ENCODE results near the gene ABCA5.
"Not testable (repeated sequence)": the region's sequence is repeated elsewhere in the genome, so short reads cannot be mapped to it uniquely, and the experiment has no call there.

The ABCA5 gene

DNA sequence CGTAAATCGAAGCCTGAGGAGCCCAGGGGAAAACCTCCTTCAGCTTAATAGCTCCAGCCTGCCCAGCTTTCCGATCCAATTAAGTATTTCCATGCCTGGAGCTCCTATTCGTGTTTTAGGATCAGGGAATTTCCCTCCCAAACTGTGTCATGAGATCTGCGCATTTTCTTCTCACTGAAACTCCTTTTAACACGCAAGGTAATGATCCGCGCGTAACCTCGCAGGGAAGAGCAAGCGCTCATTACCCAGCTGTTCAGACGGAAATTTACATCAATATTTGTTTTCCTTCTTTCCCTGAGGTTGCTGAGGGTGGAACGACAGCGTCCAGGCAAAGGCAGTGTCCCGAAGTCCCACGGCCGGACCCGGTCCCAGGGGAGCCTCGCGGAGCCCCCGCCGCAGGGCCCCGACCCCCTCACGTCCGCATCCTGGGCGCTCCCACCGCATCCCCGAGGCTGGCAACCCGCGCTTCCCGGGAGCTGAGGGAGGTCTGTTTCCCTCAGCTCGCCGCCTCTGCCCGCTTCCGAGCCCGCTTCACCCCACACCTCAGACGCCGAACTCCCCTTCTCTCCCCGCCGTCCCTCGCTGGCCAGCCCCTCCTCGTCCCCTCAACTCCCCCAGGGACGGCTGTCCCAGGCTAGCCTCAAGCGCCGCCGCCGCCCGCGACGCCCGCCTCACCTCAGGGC, 415 bp downstream of the ABCA5 start:
- FAIRE-seq, result no peak

DNA sequence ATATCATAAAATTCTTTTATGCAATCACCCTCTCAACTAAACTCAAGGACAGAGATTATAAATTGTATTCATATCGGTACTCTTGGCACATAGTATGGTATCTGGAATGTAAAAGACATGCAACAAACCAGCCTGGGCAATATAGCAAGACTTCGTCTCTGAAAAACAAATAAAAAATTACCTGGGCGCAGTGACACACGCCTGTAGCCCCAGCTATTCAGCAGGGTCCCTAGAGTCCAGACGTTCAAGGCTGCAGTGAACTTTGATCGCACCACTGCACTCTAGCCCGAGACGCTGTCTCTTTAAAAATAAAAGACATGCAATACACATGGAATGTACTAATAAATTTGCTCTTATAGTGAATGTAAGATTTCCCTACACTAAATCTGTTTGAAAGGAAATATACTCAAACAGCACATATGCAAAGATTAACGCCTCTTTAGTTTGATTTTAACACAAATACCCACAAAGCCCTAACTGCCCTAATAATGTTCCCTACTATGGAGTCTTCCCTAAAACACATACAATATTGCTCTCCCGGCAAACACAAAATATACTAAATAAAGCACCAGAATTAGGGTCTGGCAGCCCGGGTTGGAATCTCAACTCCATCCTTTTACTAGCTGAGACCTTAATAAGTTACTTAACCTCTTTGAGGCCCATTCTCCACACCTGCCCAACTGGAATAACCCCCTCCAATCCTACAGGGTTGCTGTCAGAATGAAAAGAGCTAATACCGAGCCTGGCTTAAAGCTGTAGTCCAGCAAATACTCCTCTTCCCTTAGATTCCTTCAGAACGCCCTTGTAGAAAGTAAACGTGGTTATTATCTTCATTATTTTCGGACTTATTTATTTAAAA, 1.2 kb downstream of the ABCA5 start:
- no peak for FAIRE-seq

DNA sequence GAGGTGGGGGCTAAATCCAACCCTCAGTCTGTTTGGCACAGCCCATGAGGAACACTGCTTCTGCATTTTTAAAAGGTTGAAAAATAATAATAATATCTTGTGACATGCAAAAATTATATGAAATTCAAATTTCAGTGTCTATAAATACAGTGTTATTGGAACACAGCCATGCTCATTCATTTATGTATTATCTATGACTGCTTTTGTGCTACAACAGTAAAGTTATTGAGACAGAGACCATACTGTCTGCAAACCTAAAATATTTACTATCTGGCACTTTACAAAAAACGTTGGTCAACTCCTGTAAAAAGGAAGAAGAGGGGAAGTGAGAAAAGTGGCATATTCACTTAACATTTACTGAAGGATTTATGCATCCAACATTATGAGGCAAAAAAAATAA, 3.1 kb downstream of the ABCA5 start:
- FAIRE-seq, result no peak

DNA sequence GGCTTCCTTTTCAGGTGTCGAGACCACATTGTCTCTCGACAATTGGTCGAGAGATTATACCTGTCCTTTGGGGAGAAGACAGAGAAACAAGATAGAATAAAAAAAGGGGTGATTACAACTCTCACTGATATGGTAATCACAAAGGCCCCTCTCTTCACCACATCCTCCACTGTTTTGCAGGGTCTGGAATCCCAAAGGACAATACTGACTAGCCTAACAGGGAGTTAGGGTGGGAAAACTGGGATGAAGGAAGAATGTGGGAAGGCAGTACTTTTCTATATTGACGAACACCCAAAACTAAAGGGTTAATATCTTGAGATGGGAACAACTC, 6.1 kb downstream of the ABCA5 start:
- no peak for FAIRE-seq

DNA sequence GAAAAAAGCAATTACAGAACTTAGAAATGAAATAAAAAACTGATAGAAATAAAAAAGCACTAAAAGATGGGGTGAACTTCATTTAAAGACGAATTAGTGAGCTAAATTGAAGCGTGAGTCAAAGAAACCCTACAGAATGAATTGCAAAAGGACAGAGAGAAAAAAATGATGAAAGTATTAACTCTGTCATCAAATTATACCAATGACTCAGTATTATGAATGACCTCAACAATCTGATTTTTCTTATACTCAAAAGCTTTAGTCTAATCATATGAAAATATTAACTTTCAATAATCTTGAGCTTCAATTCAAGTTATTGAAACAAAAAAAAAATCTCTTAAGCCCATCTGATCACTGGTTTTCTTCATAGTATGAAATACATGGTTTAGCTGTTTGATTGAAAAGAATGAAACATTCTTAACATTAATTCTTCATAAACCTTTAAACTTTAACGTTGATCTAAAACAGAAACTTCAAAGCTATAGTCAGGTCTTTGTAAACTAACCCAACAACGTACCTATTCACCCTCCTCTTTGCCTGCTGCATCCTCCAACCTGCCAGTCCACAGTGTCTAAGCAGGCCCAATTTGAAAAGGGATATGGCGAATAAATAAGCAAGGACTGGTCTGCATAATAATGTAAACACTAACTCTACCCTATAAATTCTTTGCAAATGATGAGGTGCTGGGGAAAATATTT, 6.6 kb downstream of the ABCA5 start:
- no peak for FAIRE-seq

DNA sequence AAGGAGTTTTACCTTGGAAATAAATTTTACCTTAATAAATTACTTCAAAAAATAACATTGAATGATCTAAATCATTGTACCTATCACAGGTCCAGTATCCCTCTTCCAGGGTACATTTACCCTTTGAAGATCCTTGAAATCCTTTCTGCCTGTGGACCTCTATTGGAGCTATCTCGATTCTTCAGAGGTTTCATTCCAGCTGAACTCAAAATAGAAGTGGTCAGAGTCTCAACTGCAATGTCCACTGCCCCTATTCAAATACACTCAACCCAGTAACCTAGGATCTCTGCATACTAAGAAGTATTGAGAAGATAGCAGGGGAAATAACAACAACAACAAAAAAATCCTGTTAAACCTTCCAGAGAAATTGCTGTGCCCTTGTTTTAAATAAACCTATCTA, 9.3 kb downstream of the ABCA5 start:
- no peak for FAIRE-seq

DNA sequence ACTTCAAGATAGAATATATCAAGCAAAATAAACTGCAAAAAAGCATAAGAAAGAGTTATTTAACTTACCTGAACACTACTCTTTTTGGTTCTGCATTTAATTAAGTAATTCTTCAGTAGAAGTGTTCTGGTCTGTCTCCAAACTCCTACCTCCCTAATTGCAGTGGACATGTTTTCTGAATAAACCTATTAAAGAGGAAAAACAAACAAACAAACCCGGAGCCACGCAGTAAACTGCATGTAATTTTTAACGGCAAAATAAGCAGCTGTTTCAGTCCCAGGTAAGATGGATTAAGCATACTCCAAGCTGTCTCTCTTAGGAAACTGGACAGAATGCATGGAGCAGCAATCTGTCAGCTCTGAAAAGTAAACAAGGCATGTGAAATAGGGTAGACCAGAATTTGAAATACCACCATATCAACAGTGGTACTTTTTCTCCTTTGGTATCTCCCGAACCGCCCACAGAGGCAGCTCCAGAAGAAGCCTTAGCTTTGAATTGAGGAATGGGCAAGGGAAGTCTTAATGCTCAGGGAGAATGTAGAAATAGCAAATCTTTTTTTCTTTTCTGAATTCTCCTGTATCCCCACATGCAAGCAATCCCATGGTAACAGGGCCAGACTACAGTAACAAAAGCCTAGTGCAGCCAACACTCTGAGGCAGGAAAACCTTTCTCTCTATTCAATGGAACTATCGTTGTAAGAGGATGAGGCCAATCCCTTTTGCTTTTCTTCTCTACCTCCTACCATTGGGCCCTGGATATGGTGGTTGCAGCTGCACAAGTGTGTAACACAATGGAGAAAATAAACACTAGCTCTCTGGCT, 12.5 kb downstream of the ABCA5 start:
- no peak for FAIRE-seq

DNA sequence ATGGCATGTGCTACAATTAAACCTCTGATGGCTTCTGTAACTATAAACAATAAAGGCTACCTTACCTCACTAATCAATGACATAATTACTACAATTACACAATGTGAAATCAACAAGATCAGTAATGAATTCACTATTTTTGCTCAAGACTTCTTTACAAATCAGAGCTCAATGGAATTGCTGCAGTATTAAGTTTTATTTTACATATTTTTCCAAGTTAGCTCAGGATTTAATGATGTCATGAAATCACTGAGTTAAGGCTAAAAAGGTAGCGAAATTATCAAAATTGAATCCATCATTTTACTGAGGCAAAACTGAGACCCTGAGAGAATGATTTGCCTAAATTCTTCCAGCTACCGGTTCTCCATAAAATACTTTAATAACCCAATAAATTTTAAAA, 21.8 kb downstream of the ABCA5 start:
- no peak for FAIRE-seq

DNA sequence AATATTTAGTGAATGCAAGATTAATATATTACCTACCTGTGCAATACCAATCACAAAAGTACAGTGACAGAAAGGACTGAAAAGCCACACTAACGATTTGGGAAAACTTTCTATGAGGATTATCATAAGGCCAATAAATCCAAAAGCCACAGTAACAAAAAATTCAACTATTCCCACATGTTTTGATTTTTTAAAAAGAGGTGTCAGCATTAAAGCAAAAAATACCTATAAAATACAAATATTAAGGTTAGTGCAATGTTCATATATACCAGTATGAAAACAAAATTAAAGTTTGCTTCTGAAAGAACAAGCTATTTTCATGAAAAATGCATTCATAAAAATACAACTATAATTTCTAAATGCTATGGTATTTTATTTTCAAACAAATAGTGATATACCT, 24.3 kb downstream of the ABCA5 start:
- no peak for FAIRE-seq

DNA sequence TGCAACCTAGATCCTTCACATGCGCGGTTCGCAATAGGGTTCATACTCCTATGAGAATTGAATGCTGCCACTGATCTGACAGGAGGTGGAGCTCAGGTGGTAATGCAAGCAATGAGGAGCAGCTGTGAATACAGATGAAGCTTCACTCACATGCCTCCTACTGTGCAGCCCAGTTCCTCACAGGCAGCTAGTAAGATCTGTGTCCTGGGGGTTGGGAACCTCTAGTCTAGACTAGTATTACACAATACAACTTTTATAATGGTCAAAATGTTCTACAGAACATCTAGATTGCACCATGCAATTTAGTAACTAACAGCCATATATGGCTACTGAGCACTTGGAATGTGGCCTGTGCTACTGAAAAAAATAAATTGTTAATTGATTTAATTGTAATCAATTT, 26.7 kb downstream of the ABCA5 start:
- no peak for FAIRE-seq

DNA sequence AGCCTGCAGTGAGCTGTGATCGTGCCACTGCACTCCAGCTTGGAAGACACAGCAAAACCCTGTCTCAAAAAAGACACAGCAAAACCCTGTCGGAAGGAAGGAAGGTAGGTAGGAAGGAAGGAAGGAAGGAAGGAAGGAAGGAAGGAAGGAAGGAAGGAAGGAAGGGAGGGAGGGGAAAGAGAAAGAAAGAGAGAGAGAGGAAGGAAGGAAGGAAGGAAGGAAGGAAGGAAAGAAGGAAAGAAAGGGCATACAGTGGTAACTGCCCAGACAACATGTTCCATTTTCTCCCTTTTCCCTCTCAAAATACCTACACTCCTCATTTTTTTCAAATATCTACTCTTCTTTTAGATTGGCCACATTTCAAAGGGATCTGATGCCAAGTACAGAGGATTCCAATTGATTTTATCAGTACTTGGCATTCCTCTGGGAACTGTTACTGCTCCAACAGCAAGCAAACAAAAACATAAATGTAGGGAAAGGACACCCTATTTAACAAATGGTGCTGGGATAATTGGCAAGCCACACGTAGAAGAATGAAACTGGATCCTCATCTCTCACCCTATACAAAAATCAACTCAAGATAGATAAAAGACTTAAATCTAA, 28.7 kb downstream of the ABCA5 start:
- FAIRE-seq, result not testable (repeated sequence)

DNA sequence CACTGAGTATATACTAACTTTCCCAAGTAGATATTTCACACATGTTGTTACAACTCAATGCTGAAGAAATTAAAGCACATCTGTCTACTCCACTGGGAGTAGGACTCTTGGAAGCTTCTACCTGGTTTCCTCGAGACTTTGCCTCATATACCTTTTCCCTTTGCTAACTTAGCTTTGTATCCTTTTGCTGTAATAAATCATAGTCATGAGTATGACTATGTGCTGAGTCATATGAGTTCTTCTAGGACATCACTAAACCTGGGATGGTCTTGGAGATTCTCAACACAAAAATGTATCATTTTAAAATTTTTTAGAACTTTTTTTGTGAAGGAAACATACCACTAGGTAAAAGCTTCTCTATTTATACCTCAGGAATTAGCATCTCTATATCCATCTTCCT, 39.8 kb downstream of the ABCA5 start:
- no peak for FAIRE-seq

DNA sequence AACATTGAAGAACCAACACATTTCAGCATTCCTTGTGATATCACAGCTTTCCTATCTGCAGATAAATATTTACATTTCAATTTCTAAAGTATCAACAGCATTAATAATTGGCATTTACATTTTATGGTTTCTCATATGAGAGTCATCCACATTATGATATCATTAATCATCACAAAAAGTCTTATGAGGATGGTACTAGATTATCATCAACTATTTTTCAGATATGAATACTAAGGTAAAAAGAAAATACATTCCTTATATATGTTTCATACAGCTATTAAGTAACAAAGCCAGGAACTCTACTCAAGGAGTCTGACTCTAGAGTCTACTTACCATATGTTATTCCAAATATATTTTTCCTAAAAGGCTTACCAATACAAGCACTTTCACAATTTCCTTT, 40.7 kb downstream of the ABCA5 start:
- no peak for FAIRE-seq

DNA sequence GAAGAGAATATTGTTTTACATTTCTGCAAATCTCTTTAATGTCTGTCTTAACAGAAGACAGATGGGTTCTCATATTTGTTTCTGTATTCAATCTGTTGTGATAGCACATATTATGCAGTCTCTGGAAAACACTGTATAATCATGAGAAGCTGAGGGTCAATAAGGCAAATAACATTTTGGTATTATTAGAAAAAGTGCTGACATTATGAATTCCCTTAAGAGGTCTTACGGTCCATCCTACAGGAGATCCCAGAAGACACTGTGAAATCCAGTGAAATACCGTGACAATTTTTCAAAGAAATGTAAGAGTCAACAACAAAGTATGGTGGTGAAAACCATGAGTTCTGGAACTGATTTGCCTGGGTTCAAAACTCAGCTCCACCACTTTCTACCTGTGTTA, 42.3 kb downstream of the ABCA5 start:
- no peak for FAIRE-seq

DNA sequence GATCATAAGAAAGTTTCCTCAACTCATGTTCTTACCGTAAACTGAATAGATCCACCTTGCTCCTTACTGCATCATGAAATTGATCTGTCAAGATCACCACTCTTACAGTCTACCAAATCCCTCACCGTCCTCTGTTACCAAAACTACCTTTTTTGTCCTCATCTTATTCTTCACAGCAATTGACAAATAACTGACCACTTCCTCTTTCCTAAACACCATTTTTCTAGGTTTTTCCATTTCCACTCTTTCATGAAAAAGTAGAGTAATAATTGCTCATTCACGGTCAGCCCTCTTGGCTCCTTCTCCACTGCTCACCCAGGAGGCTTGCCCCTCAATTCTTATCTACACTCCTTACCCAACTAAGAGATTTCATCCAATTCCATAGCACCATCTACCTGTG, 44.9 kb downstream of the ABCA5 start:
- no peak for FAIRE-seq

DNA sequence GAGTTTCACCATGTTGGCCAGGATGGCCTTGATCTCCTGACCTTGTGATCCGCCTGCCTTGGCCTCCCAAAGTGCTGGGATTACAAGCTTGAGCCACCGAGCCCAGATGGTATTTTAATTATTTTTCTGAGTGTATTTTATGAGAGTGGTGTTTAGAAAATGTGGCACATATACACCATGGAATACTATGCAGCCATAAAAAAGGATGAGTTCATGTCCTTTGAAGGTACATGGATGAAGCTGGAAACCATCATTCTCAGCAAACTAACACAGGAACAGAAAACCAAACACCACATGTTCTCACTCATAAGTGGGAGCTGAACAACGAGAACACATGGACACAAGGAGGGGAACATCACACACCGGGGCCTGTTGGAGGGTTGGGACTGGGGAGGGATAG, 50.7 kb downstream of the ABCA5 start:
- FAIRE-seq, result not testable (repeated sequence)

DNA sequence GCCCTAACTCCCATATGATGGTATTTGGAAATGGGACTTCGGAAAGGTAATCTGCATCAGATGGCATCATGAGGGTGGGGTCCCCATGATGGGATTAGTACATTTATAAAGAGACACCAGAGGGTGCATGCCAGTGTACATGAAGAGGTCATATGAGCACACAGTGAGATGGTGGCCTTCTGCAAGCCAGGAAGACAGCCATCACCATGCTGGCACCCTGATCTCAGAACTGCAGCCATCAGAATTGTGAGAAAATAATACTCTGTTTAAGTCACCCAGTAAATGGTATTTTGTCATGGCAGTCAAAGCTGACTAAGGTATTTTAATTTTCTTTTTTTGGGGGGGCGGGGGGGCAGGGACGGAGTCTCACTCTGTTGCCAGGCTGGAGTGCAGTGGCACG, 51.2 kb downstream of the ABCA5 start:
- no peak for FAIRE-seq

DNA sequence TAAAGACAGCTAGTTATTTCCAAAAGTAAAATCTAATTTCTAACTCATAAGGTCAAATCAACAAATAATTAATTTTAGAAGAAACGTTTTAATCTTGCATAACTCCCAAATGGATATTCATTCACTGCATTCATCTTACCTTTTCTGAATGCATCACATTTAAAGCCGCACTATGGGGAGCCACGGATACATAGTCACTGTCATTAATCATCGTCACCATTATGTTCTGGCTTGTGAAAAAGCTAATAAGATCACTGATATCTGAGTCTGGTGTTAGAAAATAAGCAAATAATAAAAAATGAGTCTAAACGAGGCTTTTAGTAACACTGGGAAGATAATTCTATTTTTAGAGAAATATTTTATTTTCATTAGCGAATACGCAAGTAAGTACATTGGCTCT, 55.9 kb downstream of the ABCA5 start:
- no peak for FAIRE-seq

DNA sequence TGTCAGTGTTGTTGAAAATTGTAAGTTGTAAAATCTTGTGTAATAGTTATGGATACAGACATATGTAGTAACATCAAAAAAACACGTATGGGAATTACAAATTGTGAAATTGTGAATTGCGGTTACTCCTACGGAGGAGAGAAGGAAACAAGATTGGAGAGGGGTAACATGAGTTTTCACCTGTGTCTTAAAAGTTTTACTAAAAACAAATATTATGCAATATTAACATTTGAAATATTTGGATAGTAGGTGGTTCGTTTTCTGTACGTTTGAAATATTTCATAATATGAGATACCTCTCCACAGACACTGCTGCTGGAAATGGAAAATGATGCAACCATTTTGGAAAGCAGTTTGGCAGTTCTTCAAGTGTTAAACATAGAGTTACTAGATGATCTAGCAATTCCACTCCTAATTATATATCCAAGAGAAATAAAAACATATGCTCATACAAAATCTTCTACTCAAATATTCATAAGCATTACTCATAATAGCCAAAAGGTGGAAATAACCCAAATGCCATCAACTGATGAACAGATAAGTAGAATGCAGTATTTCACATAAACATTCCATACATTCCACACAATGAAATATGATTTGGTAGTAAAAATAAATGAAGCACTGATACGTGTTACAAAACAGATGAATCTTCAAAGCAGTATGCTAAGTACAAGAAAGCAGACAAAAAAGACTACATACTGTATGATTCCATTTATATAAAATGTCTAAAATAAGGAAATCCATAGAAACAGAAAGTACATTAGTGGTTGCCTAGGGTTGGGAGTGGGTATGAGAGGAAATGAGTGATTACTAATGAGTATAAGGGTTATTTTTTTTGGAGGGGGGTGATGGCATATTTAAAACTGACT, 57.6 kb downstream of the ABCA5 start:
- no peak for FAIRE-seq

DNA sequence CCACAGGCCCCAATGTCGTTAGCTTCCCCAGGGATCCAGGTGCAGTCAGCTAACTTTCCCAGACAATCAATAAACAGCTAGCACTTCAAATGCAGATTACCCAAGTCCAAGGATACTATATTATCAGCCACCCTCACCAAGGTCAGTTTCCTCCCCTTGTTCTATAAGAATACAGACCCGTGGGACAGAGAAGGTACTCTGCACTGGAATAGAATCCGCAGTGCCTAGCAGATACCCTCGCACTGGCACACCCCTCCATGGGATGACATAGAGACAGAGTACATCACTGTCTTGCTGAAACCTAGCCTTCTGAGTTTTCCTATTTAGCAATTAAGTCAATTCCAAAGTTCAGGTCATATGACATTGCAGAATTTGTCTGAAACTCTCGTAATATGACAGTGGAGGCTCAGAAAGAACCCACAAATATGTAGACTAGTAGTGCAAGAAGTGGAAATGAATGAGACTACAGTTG, 58.4 kb downstream of the ABCA5 start:
- FAIRE-seq, result no peak

DNA sequence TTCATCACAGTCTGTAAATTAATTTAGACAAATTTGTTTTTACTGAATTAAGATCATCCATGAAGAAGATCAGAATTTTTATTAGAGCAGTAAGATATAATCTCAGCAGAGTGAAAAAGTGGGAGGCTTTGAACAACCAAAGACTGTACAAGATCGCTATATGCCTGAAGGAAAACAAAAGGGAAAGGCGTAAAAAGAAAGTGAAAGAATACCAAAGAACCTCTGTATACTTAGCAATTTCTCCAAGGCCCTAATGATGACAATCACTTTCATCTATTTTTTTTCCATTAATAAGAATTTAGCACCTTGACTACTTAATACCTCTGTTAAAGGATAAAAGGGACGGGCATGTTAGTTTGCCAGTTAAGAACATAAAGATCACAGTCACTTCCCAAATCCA, 59.7 kb downstream of the ABCA5 start:
- no peak for FAIRE-seq

DNA sequence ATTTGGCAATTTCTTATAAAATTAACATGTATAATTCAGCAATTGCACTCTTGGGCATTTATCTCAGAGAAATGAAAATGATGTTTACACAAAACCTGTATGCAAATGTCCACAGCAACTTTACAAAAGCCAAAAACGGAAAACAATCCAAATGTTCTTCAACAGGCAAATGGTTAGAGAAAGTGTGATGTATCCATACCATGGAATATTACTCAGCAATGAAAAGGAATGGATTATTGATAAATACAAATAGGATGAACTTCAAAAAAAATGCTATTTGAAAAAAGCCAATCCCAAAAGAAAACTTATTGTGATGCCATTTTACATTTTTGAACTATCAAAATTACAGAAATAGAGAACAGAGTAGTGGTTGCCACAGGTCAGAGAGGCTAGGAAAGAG, 61.1 kb downstream of the ABCA5 start:
- FAIRE-seq, result no peak

Data from TTC549 (cell line).